LNCaP clone FGC (cell line): ENCODE measurements around the gene TTBK2.

Experiments used
- DNase-seq: peaks from one replicate; pipeline ENCODE4 v3.0.0-alpha.2; 2011; ENCODE audit warnings: low read depth
- H3K4me3 ChIP-seq: 2 replicates; pipeline ENCODE4 v1.5.1; 2011; ENCODE audit warnings: mild to moderate bottlenecking, low read depth, low read length, control low read depth
- TF ChIP-seq, protein P1 (sequence below): IDR thresholded peaks from 2 replicates; pipeline ENCODE4 v1.5.1; 2012; ENCODE audit warnings: mild to moderate bottlenecking; ENCODE audit not compliant: control insufficient read depth, insufficient read depth; ENCODE audit errors: extremely low read depth

The TTBK2 gene

DNA sequence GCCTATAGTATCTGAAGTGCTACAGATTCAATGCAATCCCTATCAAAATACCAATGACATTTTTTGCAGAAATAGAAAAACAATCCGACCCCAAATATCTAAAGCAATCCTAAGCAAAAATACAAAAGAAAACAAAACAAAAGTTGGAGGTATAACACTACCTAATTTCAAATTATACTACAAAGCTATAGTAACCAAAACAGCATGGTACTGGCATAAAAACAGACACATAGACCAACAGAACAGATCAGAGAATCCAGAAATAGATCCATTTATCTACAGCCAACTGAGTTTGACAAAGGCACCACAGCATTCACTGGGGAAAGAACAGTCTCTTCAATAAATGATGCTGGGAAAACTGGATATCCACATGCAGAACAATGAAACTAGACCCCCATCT, 159.8 kb downstream of the TTBK2 start:
- DNase-seq: no peak
- H3K4me3 ChIP-seq: no peak overlapping the region
- TF ChIP-seq, protein P1, sequence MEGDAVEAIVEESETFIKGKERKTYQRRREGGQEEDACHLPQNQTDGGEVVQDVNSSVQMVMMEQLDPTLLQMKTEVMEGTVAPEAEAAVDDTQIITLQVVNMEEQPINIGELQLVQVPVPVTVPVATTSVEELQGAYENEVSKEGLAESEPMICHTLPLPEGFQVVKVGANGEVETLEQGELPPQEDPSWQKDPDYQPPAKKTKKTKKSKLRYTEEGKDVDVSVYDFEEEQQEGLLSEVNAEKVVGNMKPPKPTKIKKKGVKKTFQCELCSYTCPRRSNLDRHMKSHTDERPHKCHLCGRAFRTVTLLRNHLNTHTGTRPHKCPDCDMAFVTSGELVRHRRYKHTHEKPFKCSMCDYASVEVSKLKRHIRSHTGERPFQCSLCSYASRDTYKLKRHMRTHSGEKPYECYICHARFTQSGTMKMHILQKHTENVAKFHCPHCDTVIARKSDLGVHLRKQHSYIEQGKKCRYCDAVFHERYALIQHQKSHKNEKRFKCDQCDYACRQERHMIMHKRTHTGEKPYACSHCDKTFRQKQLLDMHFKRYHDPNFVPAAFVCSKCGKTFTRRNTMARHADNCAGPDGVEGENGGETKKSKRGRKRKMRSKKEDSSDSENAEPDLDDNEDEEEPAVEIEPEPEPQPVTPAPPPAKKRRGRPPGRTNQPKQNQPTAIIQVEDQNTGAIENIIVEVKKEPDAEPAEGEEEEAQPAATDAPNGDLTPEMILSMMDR: no peak

DNA sequence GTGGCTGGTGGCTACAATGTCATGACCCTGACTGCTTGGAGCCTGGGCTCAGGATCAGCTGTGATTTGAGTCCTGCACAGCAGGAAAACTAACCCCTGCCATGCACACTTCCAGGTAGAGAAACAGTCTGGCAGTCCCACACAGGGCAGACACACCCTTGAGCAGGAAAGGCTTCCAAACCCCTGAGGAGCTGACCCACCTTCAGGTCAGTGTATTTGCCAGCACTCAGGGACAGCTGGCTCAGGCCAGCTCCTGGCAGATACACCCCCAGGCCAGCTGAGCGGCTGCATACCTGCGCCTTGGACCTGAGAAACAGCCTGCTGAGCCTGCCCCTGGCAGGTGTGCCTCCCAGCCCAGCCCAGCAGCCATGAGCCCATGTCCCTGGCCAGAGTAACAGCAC, 161.5 kb downstream of the TTBK2 start:
- no peak for DNase-seq
- H3K4me3 ChIP-seq: no peak overlapping the region
- TF ChIP-seq, protein P1: no peak

DNA sequence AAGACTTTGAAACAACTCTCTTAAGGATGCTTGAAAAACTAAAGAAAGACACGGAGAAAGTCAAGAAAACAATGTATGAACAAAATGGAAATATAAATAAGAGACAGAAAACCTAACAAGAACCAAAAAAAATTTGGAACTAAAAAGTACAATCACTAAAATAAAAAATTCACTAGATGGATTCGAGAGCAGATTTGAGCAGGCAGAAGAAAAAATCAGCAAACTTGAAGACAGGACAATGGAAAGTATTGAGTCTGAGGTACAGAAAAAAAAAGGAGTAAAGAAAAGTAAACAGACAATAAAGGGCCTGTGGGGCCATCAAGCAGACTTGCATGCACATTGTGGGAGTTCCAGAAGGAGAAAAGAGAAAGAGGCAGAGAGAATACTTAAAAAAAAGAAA, 170.3 kb downstream of the TTBK2 start:
- no peak overlapping the region for H3K4me3 ChIP-seq
- TF ChIP-seq, protein P1: no peak
- no peak for DNase-seq

DNA sequence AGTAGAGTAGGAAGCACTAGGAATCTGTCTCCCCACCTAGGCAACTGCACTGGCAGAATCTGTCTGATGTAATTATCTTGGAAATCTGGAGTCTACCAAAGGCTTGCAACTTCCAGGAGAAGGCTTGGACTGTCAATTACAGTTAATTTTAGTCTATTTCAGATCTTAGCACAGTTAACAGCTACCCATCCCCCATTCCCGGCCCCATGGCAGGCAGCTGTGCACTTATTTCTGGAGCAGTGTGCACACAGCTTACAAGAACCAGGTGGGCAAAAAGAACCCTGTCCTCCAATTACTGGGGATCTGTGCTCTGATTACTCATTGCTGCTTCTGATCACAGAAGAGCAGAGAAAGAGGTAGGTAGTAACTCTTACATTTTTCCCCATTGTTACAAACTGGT, 171.3 kb downstream of the TTBK2 start:
- H3K4me3 ChIP-seq: no peak overlapping the region
- TF ChIP-seq, protein P1: no peak
- no peak for DNase-seq

DNA sequence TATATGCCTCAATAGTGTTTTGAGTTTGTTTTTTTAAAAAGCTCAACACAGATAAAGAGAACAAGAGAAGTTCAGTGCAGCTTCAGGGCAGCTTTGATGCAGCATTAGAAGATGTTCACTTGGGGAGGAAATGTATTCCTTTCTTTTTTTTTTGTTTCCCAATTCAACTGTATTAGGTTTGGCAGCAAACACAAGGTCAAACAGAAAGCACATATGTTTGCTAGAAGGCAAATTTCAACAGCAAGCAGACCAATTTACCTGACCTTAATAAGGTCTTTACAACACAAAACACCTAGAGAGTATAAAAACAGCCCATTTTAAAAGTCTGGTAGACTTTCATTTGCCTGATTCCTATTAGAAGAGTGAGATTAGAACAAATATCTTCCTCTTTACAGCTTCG, 176.4 kb downstream of the TTBK2 start:
- TF ChIP-seq, protein P1: no peak
- no peak overlapping the region for H3K4me3 ChIP-seq
- no peak for DNase-seq

DNA sequence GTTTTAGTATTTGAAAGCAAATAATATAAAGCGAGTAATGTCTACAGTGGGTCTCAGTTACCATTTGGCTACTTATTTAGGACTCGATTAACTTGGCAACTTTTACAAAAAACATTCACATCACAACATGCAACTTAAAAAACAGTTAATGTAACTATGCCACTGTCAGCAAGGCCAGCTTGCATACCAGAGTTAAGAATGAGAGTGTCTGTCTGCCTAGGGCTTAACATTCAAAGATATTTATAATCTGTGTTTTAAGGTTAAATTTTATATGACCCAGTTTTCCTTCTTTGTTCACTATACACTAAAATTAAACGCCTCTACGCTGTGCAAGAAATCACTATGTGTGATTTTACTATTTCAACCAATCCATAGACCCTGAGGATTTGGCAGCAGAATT, 178.4 kb downstream of the TTBK2 start:
- H3K4me3 ChIP-seq: no peak overlapping the region
- DNase-seq: no peak
- TF ChIP-seq, protein P1: no peak

DNA sequence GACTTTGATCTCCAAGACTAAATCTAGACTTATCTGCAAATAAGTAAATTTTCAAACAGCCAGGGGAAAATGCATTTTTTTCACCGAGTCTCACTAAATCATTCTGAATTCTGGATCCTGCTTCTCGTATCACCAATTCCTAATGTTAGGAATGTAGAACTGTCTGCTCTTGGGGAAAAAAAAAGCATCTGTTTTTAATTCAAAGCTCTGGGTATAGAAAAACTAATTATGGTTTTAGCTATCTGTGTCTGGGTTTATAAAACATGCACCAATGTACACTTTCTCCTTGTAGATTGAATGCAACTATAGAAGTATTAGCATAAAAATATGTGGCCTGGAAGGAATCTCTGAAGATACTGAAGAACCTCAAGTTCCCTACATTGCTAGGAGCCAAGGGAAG, 178.9 kb downstream of the TTBK2 start:
- no peak for DNase-seq
- H3K4me3 ChIP-seq: no peak overlapping the region
- TF ChIP-seq, protein P1: no peak
